RWPE2 (cell line): Measurements from ENCODE around the gene NALCN.
A peak's percentile ranks its signal among the peaks of the same experiment; 100 is the strongest.

ENCODE experiments used
- ATAC-seq: fragments of 200-7000 bp; cut with Tn5 transposase; 3 replicates; pipeline ENCODE4 v1.9.1; 2021; ENCODE audit warnings: low read depth
- DNase-seq: peaks from one replicate; pipeline ENCODE4 v3.0.0-alpha.2; 2020; ENCODE audit warnings: low spot score
- H3K27ac ChIP-seq: fragments of 450-650 bp; 2 replicates; pipeline ENCODE4 v1.5.1; 2017; ENCODE audit warnings: mild to moderate bottlenecking; ENCODE audit not compliant: poor library complexity, severe bottlenecking
- H3K27me3 ChIP-seq: fragments of 250-450 bp; sonication (Bioruptor Pico); 2 replicates; pipeline ENCODE4 v1.5.1; 2021; ENCODE audit warnings: mild to moderate bottlenecking, moderate library complexity; ENCODE audit not compliant: insufficient read depth, poor library complexity, severe bottlenecking
- H3K36me3 ChIP-seq: fragments of 250-450 bp; sonication (Bioruptor Pico); 2 replicates; pipeline ENCODE4 v1.5.1; 2020; ENCODE audit warnings: low read depth, mild to moderate bottlenecking, moderate library complexity
- H3K4me1 ChIP-seq: fragments of 250-450 bp; sonication (Bioruptor Pico); 2 replicates; pipeline ENCODE4 v1.5.1; 2021; ENCODE audit warnings: mild to moderate bottlenecking, moderate library complexity; ENCODE audit not compliant: insufficient read depth, poor library complexity, severe bottlenecking
- H3K4me3 ChIP-seq: fragments of 250-450 bp; sonication (Bioruptor Pico); 2 replicates; pipeline ENCODE4 v1.5.1; 2021; ENCODE audit warnings: mild to moderate bottlenecking, moderate library complexity; ENCODE audit not compliant: severe bottlenecking
- H3K9me3 ChIP-seq: fragments of 250-450 bp; sonication (Bioruptor Pico); 2 replicates; pipeline ENCODE4 v1.5.1; 2021; ENCODE audit warnings: mild to moderate bottlenecking, moderate library complexity; ENCODE audit not compliant: severe bottlenecking
- TF ChIP-seq, protein P1 (sequence below): fragments of 450-650 bp; IDR thresholded peaks from one replicate; pipeline ENCODE4 v1.5.1; 2017; ENCODE audit warnings: mild to moderate bottlenecking, moderate library complexity; ENCODE audit not compliant: poor library complexity, severe bottlenecking

Gene NALCN

DNA sequence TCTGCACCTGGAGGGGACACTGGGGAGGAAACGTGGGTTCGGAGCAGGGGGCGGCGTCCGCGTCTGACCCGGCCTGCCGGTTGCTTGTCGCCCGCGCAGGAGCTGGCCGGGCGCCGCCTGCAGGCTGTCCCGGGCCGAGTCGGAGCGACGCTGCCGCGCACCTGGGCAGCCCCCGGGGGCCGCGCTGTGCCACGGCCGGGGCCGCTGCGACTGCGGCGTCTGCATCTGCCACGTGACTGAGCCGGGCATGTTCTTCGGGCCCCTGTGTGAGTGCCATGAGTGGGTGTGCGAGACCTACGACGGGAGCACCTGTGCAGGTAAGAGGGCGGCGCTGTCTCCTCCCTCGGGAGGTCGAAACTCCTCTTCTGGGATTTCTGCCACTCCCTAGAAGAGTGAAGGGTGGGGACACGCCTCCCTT is 37.5 kb upstream of the NALCN start:
- no peak for ATAC-seq
- TF ChIP-seq, protein P1, sequence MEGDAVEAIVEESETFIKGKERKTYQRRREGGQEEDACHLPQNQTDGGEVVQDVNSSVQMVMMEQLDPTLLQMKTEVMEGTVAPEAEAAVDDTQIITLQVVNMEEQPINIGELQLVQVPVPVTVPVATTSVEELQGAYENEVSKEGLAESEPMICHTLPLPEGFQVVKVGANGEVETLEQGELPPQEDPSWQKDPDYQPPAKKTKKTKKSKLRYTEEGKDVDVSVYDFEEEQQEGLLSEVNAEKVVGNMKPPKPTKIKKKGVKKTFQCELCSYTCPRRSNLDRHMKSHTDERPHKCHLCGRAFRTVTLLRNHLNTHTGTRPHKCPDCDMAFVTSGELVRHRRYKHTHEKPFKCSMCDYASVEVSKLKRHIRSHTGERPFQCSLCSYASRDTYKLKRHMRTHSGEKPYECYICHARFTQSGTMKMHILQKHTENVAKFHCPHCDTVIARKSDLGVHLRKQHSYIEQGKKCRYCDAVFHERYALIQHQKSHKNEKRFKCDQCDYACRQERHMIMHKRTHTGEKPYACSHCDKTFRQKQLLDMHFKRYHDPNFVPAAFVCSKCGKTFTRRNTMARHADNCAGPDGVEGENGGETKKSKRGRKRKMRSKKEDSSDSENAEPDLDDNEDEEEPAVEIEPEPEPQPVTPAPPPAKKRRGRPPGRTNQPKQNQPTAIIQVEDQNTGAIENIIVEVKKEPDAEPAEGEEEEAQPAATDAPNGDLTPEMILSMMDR: peak; percentile 40
- Histone ChIP-seq H3K36me3 (no peaks in the 10 kb centered on the region; the same call in 1 of the 2 replicates), H3K27me3 (no peaks in the 10 kb centered on the region), H3K4me1 (peaks cover 64% of the 10 kb centered on the region), H3K27ac (peak overlapping the region; percentile 98), H3K4me3 (peak overlapping the region; percentile 6), H3K9me3 (no peaks in the 10 kb centered on the region)
- peak; percentile 69 for DNase-seq

DNA sequence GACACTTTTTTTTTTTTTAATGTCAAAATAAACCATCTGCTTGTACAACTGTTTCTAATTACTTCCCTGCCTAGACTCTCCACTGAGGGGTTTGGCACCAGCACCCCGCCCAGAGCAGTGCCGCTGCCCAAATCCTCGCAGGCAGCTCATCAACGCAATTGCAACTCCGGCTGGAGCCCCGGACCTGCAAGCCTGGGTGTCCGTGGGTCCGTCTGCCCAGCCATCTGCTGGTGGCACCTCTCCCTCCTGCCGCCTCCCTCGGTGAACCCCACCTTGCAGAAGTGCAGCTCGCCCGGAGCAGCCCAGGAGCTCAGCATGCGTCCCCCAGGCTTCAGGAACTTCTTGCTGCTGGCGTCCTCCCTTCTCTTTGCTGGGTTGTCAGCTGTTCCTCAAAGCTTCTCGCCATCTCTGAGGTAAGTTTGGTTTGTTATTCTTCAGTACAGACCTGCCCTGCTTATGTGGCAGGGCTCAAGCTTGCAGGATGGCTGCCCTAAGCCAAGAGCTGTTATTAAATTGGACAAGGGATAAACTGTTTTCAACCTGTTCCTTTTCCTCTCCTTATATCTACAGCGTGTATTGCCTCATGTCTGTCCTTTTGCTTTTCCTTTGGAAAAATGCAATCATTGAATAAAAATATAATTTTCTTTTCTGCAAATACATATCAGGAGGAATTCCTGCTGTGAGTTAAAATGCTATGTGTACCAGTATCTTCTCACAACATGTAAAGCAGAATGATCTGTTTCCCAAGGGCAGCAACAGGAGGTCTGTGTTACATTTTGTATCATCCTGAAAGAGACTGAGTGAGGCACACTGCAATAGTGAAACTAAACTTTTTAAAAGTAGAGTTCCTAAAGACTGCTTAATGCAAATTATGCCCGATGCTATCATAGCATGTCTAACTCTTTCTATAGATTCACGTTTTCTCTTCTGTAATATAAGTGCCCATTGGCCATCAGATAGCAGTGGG is 36.5 kb upstream of the NALCN start, which contains the start of gene ITGBL1:
Gene ITGBL1 (plus strand): TSS at position 157 of the 967 bp plus-strand sequence. CDS start 159 bp downstream, at position 316.
- Histone ChIP-seq H3K4me1 (peaks cover 64% of the 10 kb centered on the region), H3K27ac (peak within 1 kb of the TSS; percentile 98), H3K36me3 (no peaks in the 10 kb centered on the region; the same call in 1 of the 2 replicates), H3K4me3 (peak within 1 kb of the TSS; percentile 6), H3K9me3 (no peaks in the 10 kb centered on the region), H3K27me3 (no peaks in the 10 kb centered on the region)
- ATAC-seq (no peak), DNase-seq (peak; percentile 58)
- TF ChIP-seq, protein P1: no peak

DNA sequence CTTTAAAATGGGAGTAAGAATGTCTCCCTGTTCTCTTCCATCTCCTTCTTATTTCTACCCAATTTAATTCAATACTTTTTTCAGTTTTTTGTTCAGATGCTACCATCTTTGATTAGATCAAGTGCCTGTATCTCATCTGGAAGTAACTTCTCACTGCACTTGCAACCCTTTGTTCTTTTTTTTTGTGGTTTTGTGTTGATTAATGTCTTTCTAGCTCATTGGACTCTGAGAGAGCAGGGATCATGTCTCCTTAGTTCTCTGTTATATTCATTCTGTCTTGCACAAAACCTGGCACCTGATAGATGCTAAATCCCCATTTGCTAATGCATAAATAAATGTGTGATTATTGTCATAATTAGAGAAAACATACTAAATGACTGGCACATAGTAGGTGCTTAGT is 35.3 kb upstream of the NALCN start:
- no peak for DNase-seq
- TF ChIP-seq, protein P1: no peak
- H3K36me3 ChIP-seq: no peaks in the 10 kb centered on the region; the same call in 1 of the 2 replicates
- no peaks in the 10 kb centered on the region for H3K9me3 ChIP-seq
- ATAC-seq: no peak
- H3K27me3 ChIP-seq: no peaks in the 10 kb centered on the region
- peaks cover 65% of the 10 kb centered on the region for H3K4me1 ChIP-seq
- peak overlapping the region; percentile 98 for H3K27ac ChIP-seq
- no peak overlapping the region for H3K4me3 ChIP-seq

DNA sequence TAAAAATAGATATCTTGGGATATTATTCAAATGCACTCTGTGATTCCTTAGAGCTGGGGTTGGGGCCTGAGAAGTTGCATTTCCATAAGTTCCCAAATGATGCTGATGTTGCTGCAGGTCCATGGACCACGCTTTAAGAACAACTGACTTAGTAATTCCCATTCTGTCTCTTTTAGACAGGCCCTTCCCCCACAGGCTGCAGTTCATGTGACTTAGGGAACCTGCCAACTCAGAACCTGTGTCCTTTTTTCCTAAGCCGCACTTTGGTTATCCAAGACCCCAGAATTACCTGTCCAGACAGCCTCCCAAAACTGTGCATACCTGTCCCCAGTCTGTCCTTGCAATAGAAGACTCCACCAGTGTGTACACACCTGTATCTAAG is 34.4 kb upstream of the NALCN start:
- no peak for DNase-seq
- Histone ChIP-seq H3K9me3 (no peaks in the 10 kb centered on the region), H3K4me3 (no peak overlapping the region), H3K27me3 (no peaks in the 10 kb centered on the region), H3K36me3 (no peaks in the 10 kb centered on the region; the same call in 1 of the 2 replicates), H3K27ac (peak overlapping the region; percentile 98), H3K4me1 (peaks cover 58% of the 10 kb centered on the region)
- ATAC-seq: peak; percentile 2
- TF ChIP-seq, protein P1: no peak
